Ammon's horn (tissue), 1 donor: Measurements from ENCODE around the gene TTC13.
"Not testable (repeated sequence)": the region's sequence is repeated elsewhere in the genome, so short reads cannot be mapped to it uniquely, and the experiment has no call there.

Experiments
- DNase-seq: peaks from one replicate; pipeline ENCODE4 v3.0.0-alpha.2; 2016; ENCODE audit warnings: low spot score

The TTC13 gene

GRCh38 chr1:230987448-230987847, 8.8 kb upstream of the TTC13 start:
- no peak for DNase-seq

GRCh38 chr1:230986976-230987375, 8.3 kb upstream of the TTC13 start:
- no peak for DNase-seq

- DNase-seq = no peak
Measured at GRCh38 chr1:230985711-230986110, 7.0 kb upstream of the TTC13 start.

GRCh38 chr1:230984622-230985515, 6.2 kb upstream of the TTC13 start:
- DNase-seq = not testable (repeated sequence)

GRCh38 chr1:230983811-230984210, 5.2 kb upstream of the TTC13 start:
- DNase-seq = no peak

- no peak for DNase-seq
Measured at GRCh38 chr1:230982696-230983095, 4.0 kb upstream of the TTC13 start.

- no peak for DNase-seq
Measured at GRCh38 chr1:230979952-230980351, 1.3 kb upstream of the TTC13 start.

- no peak for DNase-seq
Measured at GRCh38 chr1:230979389-230979716, 692 bp upstream of the TTC13 start.

GRCh38 chr1:230977761-230978490, 735 bp downstream of the TTC13 start:
- peak; percentile 11 for DNase-seq

GRCh38 chr1:230976825-230977747, 1.6 kb downstream of the TTC13 start:
- peak; percentile 8 for DNase-seq

- DNase-seq = no peak
Measured at GRCh38 chr1:230976360-230976759, 2.3 kb downstream of the TTC13 start.

- DNase-seq = no peak
Measured at GRCh38 chr1:230975636-230976035, 3.0 kb downstream of the TTC13 start.

- DNase-seq = peak; percentile 3
Measured at GRCh38 chr1:230972855-230973271, 5.8 kb downstream of the TTC13 start.

- peak; percentile 27 for DNase-seq
Measured at GRCh38 chr1:230971771-230972170, 6.9 kb downstream of the TTC13 start.

- no peak for DNase-seq
Measured at GRCh38 chr1:230970432-230970831, 8.2 kb downstream of the TTC13 start.

GRCh38 chr1:230966358-230966873, 12.2 kb downstream of the TTC13 start:
- no peak for DNase-seq

- DNase-seq = no peak
Measured at GRCh38 chr1:230965535-230965934, 13.1 kb downstream of the TTC13 start.

- no peak for DNase-seq
Measured at GRCh38 chr1:230964896-230965295, 13.8 kb downstream of the TTC13 start.

GRCh38 chr1:230958370-230958769, 20.3 kb downstream of the TTC13 start:
- DNase-seq = no peak

- no peak for DNase-seq
Measured at GRCh38 chr1:230957580-230957989, 21.1 kb downstream of the TTC13 start.

- DNase-seq = no peak
Measured at GRCh38 chr1:230950404-230950803, 28.3 kb downstream of the TTC13 start.

- DNase-seq = no peak
Measured at GRCh38 chr1:230948903-230949302, 29.8 kb downstream of the TTC13 start.
